NB4 (cell line): ENCODE measurements around the gene S100A4.

Source experiments
- MAX ChIP-seq: IDR thresholded peaks from 2 replicates; pipeline ENCODE4 v1.6.1; 2011; ENCODE audit warnings: low read depth, low read length
- POLR2A ChIP-seq: IDR thresholded peaks from 2 replicates; pipeline ENCODE4 v1.6.1; 2011; ENCODE audit warnings: mild to moderate bottlenecking; ENCODE audit not compliant: insufficient read length; ENCODE audit errors: extremely low read depth
- TF ChIP-seq, protein P1 (sequence below): IDR thresholded peaks from one replicate; pipeline ENCODE4 v1.5.1; 2012; ENCODE audit warnings: low read depth, low read length

DNA sequence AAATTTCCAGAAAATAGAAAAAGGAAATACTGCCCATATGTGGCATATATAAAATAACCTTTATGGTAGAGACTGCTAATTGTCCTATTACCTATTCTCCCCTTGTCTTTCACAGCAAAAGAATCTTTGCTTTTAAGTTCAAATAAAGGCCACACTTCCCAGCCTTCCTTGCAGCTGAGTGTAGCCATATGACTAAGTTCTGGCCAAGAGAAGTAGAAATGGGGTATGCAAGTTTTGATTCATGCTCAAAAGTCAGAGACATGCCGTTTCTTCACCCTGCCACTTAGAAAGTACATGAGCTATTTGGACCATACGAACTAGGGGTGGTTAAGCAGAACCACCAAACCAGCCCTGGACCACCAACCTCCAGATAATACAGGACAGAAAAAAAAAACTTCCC lies 38.4 kb upstream of the S100A4 start:
- TF ChIP-seq, protein P1, sequence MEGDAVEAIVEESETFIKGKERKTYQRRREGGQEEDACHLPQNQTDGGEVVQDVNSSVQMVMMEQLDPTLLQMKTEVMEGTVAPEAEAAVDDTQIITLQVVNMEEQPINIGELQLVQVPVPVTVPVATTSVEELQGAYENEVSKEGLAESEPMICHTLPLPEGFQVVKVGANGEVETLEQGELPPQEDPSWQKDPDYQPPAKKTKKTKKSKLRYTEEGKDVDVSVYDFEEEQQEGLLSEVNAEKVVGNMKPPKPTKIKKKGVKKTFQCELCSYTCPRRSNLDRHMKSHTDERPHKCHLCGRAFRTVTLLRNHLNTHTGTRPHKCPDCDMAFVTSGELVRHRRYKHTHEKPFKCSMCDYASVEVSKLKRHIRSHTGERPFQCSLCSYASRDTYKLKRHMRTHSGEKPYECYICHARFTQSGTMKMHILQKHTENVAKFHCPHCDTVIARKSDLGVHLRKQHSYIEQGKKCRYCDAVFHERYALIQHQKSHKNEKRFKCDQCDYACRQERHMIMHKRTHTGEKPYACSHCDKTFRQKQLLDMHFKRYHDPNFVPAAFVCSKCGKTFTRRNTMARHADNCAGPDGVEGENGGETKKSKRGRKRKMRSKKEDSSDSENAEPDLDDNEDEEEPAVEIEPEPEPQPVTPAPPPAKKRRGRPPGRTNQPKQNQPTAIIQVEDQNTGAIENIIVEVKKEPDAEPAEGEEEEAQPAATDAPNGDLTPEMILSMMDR, result no peak
- TF ChIP-seq POLR2A (no peak), MAX (no peak)
